HG02678 (cell line): ENCODE results near the gene BHLHE23.
"Not testable (repeated sequence)": the region's sequence is repeated elsewhere in the genome, so short reads cannot be mapped to it uniquely, and the experiment has no call there.

Experiments
- ATAC-seq: cut with Tn5 transposase; IDR thresholded peaks from one replicate; pipeline ENCODE4 v1.9.1; 2021; ENCODE audit warnings: mild to moderate bottlenecking, moderate library complexity; ENCODE audit not compliant: unreplicated experiment

Gene BHLHE23

GRCh38 chr20:63043348-63044203, 36.8 kb upstream of the BHLHE23 start:
- no peak for ATAC-seq

GRCh38 chr20:63042448-63043071, 35.8 kb upstream of the BHLHE23 start:
- no peak for ATAC-seq

GRCh38 chr20:63041776-63042175, 35.0 kb upstream of the BHLHE23 start:
- no peak for ATAC-seq

- no peak for ATAC-seq
These were observed 31.0 kb upstream of the BHLHE23 start for GRCh38 chr20:63037669-63038268.

GRCh38 chr20:63036291-63036690, 29.5 kb upstream of the BHLHE23 start:
- ATAC-seq = no peak

GRCh38 chr20:63035603-63036185, 28.9 kb upstream of the BHLHE23 start:
- ATAC-seq = no peak

- not testable (repeated sequence) for ATAC-seq
These were observed 28.2 kb upstream of the BHLHE23 start for GRCh38 chr20:63034710-63035602.

- ATAC-seq = no peak
These were observed 27.3 kb upstream of the BHLHE23 start for GRCh38 chr20:63033794-63034709.

GRCh38 chr20:63032861-63033793, 26.4 kb upstream of the BHLHE23 start:
- peak; percentile 52 for ATAC-seq

- ATAC-seq = no peak
These were observed 25.4 kb upstream of the BHLHE23 start for GRCh38 chr20:63032026-63032800.

GRCh38 chr20:63031251-63032014, 24.7 kb upstream of the BHLHE23 start:
- ATAC-seq = no peak

GRCh38 chr20:63029358-63030121, 22.8 kb upstream of the BHLHE23 start:
- no peak for ATAC-seq

GRCh38 chr20:63028461-63028921, 21.7 kb upstream of the BHLHE23 start:
- no peak for ATAC-seq

GRCh38 chr20:63027922-63028389, 21.2 kb upstream of the BHLHE23 start:
- no peak for ATAC-seq

- no peak for ATAC-seq
These were observed 20.6 kb upstream of the BHLHE23 start for GRCh38 chr20:63027221-63027921.
